ENCODE data around the gene DOC2B.

GRCh38 chr17:187130-187529 lies 5.7 kb upstream of the DOC2B start:
- TF ChIP-seq POLR2A (IDR thresholded peaks at IDR 0.05), result no peak
- TF ChIP-seq CTCF (IDR thresholded peaks at IDR 0.05), result no peak
